Neural crest cell (in vitro differentiated cells): ENCODE measurements around the gene AATK. TPM values are rescaled to one million over a fixed set of nuclear protein-coding genes. Genes with fewer than 3 reads are reported as not detected.

Experiments
- DNase-seq: peaks from one replicate; pipeline ENCODE4 v3.0.0; 2021; ENCODE audit warnings: low read depth, mixed read lengths, low spot score
- H3K27ac Mint-ChIP-seq: one replicate; pipeline ENCODE4 v1.8.0; 2021; ENCODE audit warnings: mild to moderate bottlenecking, mixed read lengths; ENCODE audit not compliant: unreplicated experiment
- H3K27me3 Mint-ChIP-seq: 2 replicates; pipeline ENCODE4 v1.8.0; 2021; ENCODE audit warnings: low read depth, mild to moderate bottlenecking, mixed read lengths
- H3K36me3 Mint-ChIP-seq: 2 replicates; pipeline ENCODE4 v1.8.0; 2021; ENCODE audit warnings: low read depth, mild to moderate bottlenecking, mixed read lengths
- H3K4me1 Mint-ChIP-seq: 2 replicates; pipeline ENCODE4 v1.8.0; 2021; ENCODE audit warnings: mixed read lengths
- H3K4me3 Mint-ChIP-seq: one replicate; pipeline ENCODE4 v1.8.0; 2021; ENCODE audit warnings: mild to moderate bottlenecking, mixed read lengths
- H3K9me3 Mint-ChIP-seq: 2 replicates; pipeline ENCODE4 v1.8.0; 2021; ENCODE audit warnings: mixed read lengths
- long read RNA-seq: library from polyadenylated mRNA; unstranded; transcript quantifications from one replicate; pipeline ENCODE4 v2.0.0, GENCODE V29; 2020
- total RNA-seq: library from RNA; stranded (reverse); gene quantifications from 2 replicates; pipeline ENCODE4 v1.2.1, GENCODE V29; 2021
- TF ChIP-seq, protein P1 (sequence below): fragments of 200-600 bp; sonication (generic); conservative IDR thresholded peaks from 2 replicates; pipeline ENCODE4 v1.5.0; 2021; ENCODE audit warnings: antibody characterized with exemption, mild to moderate bottlenecking

Gene AATK, protein sequence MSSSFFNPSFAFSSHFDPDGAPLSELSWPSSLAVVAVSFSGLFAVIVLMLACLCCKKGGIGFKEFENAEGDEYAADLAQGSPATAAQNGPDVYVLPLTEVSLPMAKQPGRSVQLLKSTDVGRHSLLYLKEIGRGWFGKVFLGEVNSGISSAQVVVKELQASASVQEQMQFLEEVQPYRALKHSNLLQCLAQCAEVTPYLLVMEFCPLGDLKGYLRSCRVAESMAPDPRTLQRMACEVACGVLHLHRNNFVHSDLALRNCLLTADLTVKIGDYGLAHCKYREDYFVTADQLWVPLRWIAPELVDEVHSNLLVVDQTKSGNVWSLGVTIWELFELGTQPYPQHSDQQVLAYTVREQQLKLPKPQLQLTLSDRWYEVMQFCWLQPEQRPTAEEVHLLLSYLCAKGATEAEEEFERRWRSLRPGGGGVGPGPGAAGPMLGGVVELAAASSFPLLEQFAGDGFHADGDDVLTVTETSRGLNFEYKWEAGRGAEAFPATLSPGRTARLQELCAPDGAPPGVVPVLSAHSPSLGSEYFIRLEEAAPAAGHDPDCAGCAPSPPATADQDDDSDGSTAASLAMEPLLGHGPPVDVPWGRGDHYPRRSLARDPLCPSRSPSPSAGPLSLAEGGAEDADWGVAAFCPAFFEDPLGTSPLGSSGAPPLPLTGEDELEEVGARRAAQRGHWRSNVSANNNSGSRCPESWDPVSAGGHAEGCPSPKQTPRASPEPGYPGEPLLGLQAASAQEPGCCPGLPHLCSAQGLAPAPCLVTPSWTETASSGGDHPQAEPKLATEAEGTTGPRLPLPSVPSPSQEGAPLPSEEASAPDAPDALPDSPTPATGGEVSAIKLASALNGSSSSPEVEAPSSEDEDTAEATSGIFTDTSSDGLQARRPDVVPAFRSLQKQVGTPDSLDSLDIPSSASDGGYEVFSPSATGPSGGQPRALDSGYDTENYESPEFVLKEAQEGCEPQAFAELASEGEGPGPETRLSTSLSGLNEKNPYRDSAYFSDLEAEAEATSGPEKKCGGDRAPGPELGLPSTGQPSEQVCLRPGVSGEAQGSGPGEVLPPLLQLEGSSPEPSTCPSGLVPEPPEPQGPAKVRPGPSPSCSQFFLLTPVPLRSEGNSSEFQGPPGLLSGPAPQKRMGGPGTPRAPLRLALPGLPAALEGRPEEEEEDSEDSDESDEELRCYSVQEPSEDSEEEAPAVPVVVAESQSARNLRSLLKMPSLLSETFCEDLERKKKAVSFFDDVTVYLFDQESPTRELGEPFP (N-terminal part only)
- 6.0 and 6.7 TPM in 2 replicates for total RNA-seq
- long read RNA-seq, result 0 reads

DNA sequence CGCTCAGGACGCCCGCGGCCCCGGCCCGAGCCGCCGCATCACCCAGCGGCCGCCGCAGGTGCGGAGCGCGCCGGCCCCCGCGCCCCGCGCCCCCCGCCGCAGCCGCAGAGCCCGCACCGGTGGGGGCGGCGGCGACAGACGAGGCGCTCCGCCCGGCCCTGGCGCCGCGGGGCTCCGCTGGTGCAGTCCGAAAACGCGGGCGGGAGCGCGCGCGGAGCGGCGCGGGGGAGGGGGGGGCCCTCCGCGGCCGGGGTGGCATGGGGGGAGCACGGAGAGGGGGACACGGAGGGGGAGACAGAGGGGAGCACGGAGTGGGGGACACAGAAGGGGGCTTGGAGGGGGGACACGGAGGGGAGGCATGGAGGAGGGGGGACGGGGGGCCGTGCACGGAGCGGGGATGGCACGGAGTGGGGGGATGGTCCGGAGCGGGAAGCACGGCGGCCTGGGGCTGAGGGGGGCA, at the start of gene AATK:
AATK (minus strand) TSS at position 189 of the 460 bp plus-strand sequence. CDS start 229 bp downstream, outside the sequence.
- H3K9me3 Mint-ChIP-seq, result no peaks in the 10 kb centered on the region
- no peak for DNase-seq
- TF ChIP-seq, protein P1, sequence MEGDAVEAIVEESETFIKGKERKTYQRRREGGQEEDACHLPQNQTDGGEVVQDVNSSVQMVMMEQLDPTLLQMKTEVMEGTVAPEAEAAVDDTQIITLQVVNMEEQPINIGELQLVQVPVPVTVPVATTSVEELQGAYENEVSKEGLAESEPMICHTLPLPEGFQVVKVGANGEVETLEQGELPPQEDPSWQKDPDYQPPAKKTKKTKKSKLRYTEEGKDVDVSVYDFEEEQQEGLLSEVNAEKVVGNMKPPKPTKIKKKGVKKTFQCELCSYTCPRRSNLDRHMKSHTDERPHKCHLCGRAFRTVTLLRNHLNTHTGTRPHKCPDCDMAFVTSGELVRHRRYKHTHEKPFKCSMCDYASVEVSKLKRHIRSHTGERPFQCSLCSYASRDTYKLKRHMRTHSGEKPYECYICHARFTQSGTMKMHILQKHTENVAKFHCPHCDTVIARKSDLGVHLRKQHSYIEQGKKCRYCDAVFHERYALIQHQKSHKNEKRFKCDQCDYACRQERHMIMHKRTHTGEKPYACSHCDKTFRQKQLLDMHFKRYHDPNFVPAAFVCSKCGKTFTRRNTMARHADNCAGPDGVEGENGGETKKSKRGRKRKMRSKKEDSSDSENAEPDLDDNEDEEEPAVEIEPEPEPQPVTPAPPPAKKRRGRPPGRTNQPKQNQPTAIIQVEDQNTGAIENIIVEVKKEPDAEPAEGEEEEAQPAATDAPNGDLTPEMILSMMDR, result no peak
- peak within 1 kb of the TSS; percentile 51 for H3K4me3 Mint-ChIP-seq
- no peaks in the 10 kb centered on the region for H3K4me1 Mint-ChIP-seq
- peaks cover 2% of the 10 kb centered on the region for H3K27me3 Mint-ChIP-seq
- H3K27ac Mint-ChIP-seq, result no peak within 1 kb of the TSS
- no peaks in the 10 kb centered on the region for H3K36me3 Mint-ChIP-seq

DNA sequence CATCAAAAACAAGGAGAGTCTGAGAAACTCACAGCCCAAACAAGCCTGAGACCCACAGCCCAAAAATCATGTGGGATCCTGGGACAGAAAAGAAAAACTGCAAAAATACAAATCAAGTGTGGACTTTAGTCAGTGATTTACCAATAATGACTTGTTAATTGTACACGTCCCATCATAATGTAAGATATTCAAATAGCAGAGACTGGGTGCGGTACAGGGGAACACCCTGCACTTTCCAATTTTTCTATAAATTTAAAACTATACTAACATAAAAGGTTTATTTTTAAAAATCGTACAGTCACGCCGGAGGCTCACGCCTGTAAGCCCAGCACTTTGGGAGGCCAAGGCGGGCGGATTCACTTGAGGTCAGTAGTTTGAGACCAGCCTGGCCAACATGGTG, 48.0 kb upstream of the AATK start:
- Mint-ChIP-seq H3K27me3 (no peaks in the 10 kb centered on the region), H3K4me1 (peaks cover 5% of the 10 kb centered on the region), H3K9me3 (no peaks in the 10 kb centered on the region), H3K4me3 (no peak overlapping the region), H3K27ac (no peak overlapping the region), H3K36me3 (no peaks in the 10 kb centered on the region)
- TF ChIP-seq, protein P1, result no peak
- DNase-seq, result no peak

DNA sequence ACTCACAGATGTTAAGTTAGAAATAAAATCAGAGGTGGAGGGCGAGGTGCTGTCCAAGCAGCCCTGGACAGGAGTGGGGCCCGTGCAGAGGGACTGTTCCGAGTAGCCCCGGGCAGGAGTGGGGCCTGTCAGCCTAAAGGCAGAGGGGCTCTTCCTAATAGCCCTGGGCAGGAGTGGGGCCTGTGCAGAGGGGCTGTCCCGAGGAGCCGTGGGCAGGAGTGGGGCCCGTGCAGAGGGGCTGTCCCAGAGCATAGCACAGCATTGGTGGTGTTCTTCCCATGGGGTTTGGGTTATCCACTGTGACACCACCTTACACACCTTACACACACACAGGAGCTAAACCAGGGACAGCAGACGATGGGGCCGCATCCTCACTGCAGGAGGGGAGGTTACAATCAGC, 46.3 kb upstream of the AATK start:
- DNase-seq, result no peak

DNA sequence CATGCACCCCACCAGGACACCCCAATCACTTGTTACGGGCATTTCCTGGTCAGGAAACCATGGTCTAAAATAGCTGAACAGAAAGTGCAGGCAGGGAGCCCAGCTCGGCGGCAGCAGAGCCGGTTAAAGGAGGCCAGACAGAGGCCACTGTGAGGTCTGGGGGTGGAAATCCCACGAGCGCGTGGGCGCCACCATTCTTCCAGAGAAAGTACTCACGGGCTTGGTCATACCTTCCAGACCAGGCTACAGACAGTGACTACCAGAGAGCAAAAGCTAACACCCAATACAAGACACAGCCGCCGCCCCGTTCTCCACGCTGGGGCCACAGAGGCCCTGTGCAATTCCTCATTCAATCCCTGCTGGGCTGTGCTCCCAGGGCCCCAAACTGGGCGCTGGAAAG, 44.8 kb upstream of the AATK start:
- H3K27me3 Mint-ChIP-seq, result no peaks in the 10 kb centered on the region
- DNase-seq, result no peak

More for the DNA sequence above, 46.3 kb upstream of the AATK start:
- no peak overlapping the region for H3K27ac Mint-ChIP-seq
- H3K36me3 Mint-ChIP-seq, result no peaks in the 10 kb centered on the region
- no peak overlapping the region for H3K4me3 Mint-ChIP-seq
- H3K4me1 Mint-ChIP-seq, result peaks cover 5% of the 10 kb centered on the region
- no peaks in the 10 kb centered on the region for H3K9me3 Mint-ChIP-seq
- H3K27me3 Mint-ChIP-seq, result no peaks in the 10 kb centered on the region
- TF ChIP-seq, protein P1, result no peak

More for the DNA sequence above, 44.8 kb upstream of the AATK start:
- H3K27ac Mint-ChIP-seq, result no peak overlapping the region
- no peaks in the 10 kb centered on the region for H3K9me3 Mint-ChIP-seq
- H3K4me1 Mint-ChIP-seq, result peaks cover 5% of the 10 kb centered on the region
- TF ChIP-seq, protein P1, result no peak
- H3K4me3 Mint-ChIP-seq, result no peak overlapping the region
- no peaks in the 10 kb centered on the region for H3K36me3 Mint-ChIP-seq
